ENCODE measurements around the gene ERBB2. TPM values are rescaled to one million over a fixed set of nuclear protein-coding genes. Genes with fewer than 3 reads are reported as not detected.
A peak's percentile ranks its signal among the peaks of the same experiment; 100 is the strongest.

Gene ERBB2
- total RNA-seq, 1 experiment from 2014 or later: 4,830 TPM

DNA sequence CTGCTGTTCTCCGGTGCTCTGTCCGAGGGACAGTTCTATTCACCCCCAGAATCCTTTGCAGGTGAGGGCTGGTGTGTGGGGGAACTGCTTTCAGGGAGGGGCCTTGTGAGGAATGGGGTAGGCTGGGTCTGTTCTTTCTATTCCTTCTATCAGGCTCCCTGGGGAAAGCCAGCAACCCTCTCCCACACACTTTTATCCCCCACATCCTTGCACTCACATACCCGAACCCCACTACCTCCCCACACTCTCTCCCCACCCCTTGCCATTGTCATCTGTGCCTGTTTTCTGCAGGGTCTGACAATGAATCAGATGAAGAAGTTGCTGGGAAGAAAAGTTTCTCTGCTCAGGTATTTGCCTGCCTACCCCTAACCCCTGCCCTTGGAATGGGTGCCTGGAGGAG, 41.1 kb upstream of the ERBB2 start:
- no peak for DNase-seq
- Mint-ChIP-seq H3K27ac (ENCODE audit: unreplicated experiment) (no peak overlapping the region), H3K4me1 (ENCODE audit: low read depth, unreplicated experiment) (peaks cover 22% of the 10 kb centered on the region), H3K36me3 (ENCODE audit: insufficient read depth, unreplicated experiment) (peaks cover 89% of the 10 kb centered on the region), H3K27me3 (ENCODE audit: unreplicated experiment) (no peaks in the 10 kb centered on the region), H3K4me3 (ENCODE audit: low read depth, unreplicated experiment) (no peak overlapping the region), H3K9me3 (ENCODE audit: low read depth, unreplicated experiment) (no peaks in the 10 kb centered on the region)
- TF ChIP-seq, protein P1, sequence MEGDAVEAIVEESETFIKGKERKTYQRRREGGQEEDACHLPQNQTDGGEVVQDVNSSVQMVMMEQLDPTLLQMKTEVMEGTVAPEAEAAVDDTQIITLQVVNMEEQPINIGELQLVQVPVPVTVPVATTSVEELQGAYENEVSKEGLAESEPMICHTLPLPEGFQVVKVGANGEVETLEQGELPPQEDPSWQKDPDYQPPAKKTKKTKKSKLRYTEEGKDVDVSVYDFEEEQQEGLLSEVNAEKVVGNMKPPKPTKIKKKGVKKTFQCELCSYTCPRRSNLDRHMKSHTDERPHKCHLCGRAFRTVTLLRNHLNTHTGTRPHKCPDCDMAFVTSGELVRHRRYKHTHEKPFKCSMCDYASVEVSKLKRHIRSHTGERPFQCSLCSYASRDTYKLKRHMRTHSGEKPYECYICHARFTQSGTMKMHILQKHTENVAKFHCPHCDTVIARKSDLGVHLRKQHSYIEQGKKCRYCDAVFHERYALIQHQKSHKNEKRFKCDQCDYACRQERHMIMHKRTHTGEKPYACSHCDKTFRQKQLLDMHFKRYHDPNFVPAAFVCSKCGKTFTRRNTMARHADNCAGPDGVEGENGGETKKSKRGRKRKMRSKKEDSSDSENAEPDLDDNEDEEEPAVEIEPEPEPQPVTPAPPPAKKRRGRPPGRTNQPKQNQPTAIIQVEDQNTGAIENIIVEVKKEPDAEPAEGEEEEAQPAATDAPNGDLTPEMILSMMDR (IDR thresholded peaks at IDR 0.05; ENCODE audit: unreplicated experiment): no peak
- intact Hi-C loops (cut with micrococcal nuclease; ENCODE audit: unreplicated experiment): no loop called here
- BruUV-seq (replicated peaks): no TSS peak
- CTCF ChIA-PET: interaction anchor here (0.6 to 161.2 kb wide), 9 partner anchors 32 to 308 kb away, joined by 3 to 42089 read pairs (median 254); partner anchors contain the start of genes ERBB2, GRB7, GSDMA and GSDMB

DNA sequence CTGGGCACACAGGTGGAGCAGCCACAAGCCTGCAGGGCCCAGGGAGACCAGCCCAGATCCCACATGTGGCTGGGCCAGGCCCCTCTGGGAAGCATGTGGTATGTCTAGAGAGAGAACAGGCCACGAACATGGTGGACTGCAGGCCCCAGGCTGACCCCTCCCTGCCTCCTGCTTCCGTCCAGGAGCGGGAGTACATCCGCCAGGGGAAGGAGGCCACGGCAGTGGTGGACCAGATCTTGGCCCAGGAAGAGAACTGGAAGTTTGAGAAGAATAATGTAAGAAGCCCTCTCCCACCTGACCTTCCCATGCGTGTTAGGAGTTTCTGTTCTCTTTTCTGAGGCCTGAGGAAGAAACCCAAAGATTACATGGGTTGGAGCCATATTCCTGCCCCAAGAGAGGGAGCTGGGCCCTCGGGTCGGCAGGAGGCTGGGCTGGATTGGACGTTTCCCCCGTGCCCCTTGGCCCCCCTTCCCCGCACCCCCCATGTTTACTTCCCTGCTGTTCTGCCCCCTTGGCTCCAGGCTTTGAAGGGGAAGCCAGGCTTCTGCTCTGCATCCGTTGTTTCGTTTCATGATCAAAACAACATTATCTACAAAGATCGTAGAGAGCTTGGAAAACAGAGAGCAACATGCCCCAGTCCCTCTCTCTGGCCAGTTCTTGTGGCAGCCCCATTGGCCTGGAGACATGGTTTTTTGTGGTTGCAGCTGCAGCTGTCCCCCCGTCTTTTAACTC, 40.4 kb upstream of the ERBB2 start:
- TF ChIP-seq, protein P1 (IDR thresholded peaks at IDR 0.05; ENCODE audit: unreplicated experiment): no peak
- intact Hi-C loops (cut with micrococcal nuclease; ENCODE audit: unreplicated experiment): no loop called here
- H3K27me3 Mint-ChIP-seq (ENCODE audit: unreplicated experiment): no peaks in the 10 kb centered on the region
- peak; percentile 83 for DNase-seq
- H3K4me3 Mint-ChIP-seq (ENCODE audit: low read depth, unreplicated experiment): no peak overlapping the region
- H3K4me1 Mint-ChIP-seq (ENCODE audit: low read depth, unreplicated experiment): peaks cover 26% of the 10 kb centered on the region
- BruUV-seq (replicated peaks): no TSS peak
- H3K36me3 Mint-ChIP-seq (ENCODE audit: insufficient read depth, unreplicated experiment): peaks cover 92% of the 10 kb centered on the region
- no peak overlapping the region for H3K27ac Mint-ChIP-seq (ENCODE audit: unreplicated experiment)
- CTCF ChIA-PET: interaction anchor here (0.5 to 161.2 kb wide), 12 partner anchors 39 to 1897 kb away, joined by 3 to 42089 read pairs (median 7); partner anchors contain the start of genes ERBB2, GRB7, GSDMA and GSDMB
- H3K9me3 Mint-ChIP-seq (ENCODE audit: low read depth, unreplicated experiment): no peaks in the 10 kb centered on the region

DNA sequence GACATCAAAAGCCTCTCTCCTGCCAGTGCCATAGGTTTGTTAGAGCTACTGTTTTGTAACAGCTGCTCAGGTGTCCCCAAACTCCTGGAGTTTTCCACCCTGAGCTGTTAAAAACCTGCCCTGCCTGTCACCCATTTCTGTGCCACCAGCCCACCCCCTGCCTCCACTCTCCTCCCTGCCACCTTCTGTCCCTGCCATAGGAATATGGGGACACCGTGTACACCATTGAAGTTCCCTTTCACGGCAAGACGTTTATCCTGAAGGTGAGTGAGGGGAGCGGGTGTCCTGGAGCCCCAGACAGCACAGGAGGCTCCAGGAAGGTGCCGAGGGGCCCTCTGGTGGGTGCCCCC, 39.9 kb upstream of the ERBB2 start:
- TF ChIP-seq, protein P1 (IDR thresholded peaks at IDR 0.05; ENCODE audit: unreplicated experiment): no peak
- Mint-ChIP-seq H3K27ac (ENCODE audit: unreplicated experiment) (no peak overlapping the region), H3K27me3 (ENCODE audit: unreplicated experiment) (no peaks in the 10 kb centered on the region), H3K4me3 (ENCODE audit: low read depth, unreplicated experiment) (no peak overlapping the region), H3K4me1 (ENCODE audit: low read depth, unreplicated experiment) (peaks cover 32% of the 10 kb centered on the region), H3K9me3 (ENCODE audit: low read depth, unreplicated experiment) (no peaks in the 10 kb centered on the region), H3K36me3 (ENCODE audit: insufficient read depth, unreplicated experiment) (peaks cover 92% of the 10 kb centered on the region)
- intact Hi-C loops (cut with micrococcal nuclease; ENCODE audit: unreplicated experiment): no loop called here
- CTCF ChIA-PET: interaction anchor here (0.5 to 161.2 kb wide), 12 partner anchors 39 to 1898 kb away, joined by 3 to 42089 read pairs (median 7); partner anchors contain the start of genes ERBB2, GRB7, GSDMA and GSDMB
- BruUV-seq (replicated peaks): no TSS peak
- DNase-seq: no peak

- CTCF ChIA-PET: interaction anchor here (0.6 to 161.2 kb wide), 15 partner anchors 40 to 900 kb away, joined by 3 to 42089 read pairs (median 5); partner anchors contain the start of genes ERBB2, GRB7, GSDMA and GSDMB
- Mint-ChIP-seq H3K4me1 (ENCODE audit: low read depth, unreplicated experiment) (peaks cover 35% of the 10 kb centered on the region), H3K4me3 (ENCODE audit: low read depth, unreplicated experiment) (no peak overlapping the region), H3K36me3 (ENCODE audit: insufficient read depth, unreplicated experiment) (peaks cover 92% of the 10 kb centered on the region), H3K27me3 (ENCODE audit: unreplicated experiment) (peaks cover 7% of the 10 kb centered on the region), H3K27ac (ENCODE audit: unreplicated experiment) (no peak overlapping the region), H3K9me3 (ENCODE audit: low read depth, unreplicated experiment) (no peaks in the 10 kb centered on the region)
- DNase-seq: peak; percentile 86
- intact Hi-C loops (cut with micrococcal nuclease; ENCODE audit: unreplicated experiment): no loop called here
- TF ChIP-seq, protein P1 (IDR thresholded peaks at IDR 0.05; ENCODE audit: unreplicated experiment): no peak
- no TSS peak for BruUV-seq (replicated peaks)
Observed at GRCh38 chr17:39660397-39661385, 39.2 kb upstream of the ERBB2 start.

Measured in Calu3 (cell line).